ENCODE data around the gene SPIRE2. TPM values are rescaled to one million over a fixed set of nuclear protein-coding genes. Genes with fewer than 3 reads are reported as not detected.

Gene SPIRE2
- total and polyA plus RNA-seq, 2 experiments from 2014 or later: 18.4 to 21.7 TPM

DNA sequence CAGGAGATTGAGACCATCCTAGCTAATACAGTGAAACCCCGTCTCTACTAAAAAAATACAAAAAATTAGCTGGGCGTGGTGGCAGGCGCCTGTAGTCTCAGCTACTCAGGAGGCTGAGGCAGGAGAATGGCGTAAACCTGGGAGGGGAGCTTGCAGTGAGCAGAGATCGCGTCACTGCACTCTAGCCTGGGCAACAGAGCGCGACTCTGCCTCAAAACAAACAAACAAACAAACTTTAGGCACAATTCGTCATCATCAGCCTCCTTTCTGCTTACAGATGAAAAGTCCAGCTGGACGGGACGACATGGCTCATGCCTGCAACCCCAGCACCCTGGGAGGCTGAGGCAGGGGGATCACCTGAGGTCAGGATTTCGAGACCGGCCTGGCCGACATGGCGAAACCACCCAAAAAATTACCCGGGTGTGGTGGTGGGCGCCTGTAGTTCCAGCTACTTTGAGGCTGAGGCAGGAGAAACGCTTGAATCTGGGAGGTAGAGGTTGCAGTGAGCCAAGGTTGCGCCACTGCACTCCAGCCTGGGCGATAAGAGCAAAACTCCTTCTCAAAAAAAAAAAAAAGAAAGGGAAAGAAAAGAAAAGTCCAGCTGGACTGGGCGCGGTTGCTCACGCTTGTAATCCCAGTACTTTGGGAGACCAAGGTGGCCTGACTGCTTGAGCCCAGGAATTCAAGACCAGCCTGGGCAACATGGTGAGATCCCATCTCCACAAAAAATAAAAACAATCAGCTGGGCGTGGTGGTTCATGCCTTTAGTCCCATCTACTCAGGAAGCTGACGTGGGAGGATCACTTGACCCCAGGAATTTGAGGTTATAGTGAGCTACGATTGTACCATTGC, 1.5 kb upstream of the SPIRE2 start:
- no peak overlapping the region for H3K4me3 ChIP-seq
- peak overlapping the region; percentile 90 for H3K4me2 ChIP-seq
- no peaks in the 10 kb centered on the region for H3K9me3 ChIP-seq (ENCODE audit: low read depth)
- H3K4me1 ChIP-seq (ENCODE audit: insufficient read depth): peaks cover 43% of the 10 kb centered on the region
- H3K27ac ChIP-seq: peak overlapping the region; percentile 92
- no peaks in the 10 kb centered on the region for H3K36me3 ChIP-seq (replicated peaks; ENCODE audit: insufficient read depth, low read depth)
- WGBS (ENCODE audit: low lambda C conversion rate, missing lambda C conversion rate): 93% methylated on average over 26 of the region's 26 CpGs
- DNase-seq (ENCODE audit: low spot score): no peak
- H2AFZ ChIP-seq: no peak overlapping the region
- no peak for TF ChIP-seq EZH2phosphoT487 (IDR thresholded peaks at IDR 0.05; ENCODE audit: low read depth, severe bottlenecking, unreplicated experiment)
- no peak for TF ChIP-seq EZH2 (IDR thresholded peaks at IDR 0.05; ENCODE audit: borderline replicate concordance)
- TF ChIP-seq CTCF (IDR thresholded peaks at IDR 0.05; ENCODE audit: poor library complexity): no peak
- peaks cover 9% of the 10 kb centered on the region for H3K79me2 ChIP-seq
- H3K27me3 ChIP-seq: no peaks in the 10 kb centered on the region
- no peaks in the 10 kb centered on the region for H4K20me1 ChIP-seq (ENCODE audit: insufficient read depth, poor library complexity, severe bottlenecking)
- H3K9me2 ChIP-seq (replicated peaks; ENCODE audit: insufficient read depth): no peaks in the 10 kb centered on the region

DNA sequence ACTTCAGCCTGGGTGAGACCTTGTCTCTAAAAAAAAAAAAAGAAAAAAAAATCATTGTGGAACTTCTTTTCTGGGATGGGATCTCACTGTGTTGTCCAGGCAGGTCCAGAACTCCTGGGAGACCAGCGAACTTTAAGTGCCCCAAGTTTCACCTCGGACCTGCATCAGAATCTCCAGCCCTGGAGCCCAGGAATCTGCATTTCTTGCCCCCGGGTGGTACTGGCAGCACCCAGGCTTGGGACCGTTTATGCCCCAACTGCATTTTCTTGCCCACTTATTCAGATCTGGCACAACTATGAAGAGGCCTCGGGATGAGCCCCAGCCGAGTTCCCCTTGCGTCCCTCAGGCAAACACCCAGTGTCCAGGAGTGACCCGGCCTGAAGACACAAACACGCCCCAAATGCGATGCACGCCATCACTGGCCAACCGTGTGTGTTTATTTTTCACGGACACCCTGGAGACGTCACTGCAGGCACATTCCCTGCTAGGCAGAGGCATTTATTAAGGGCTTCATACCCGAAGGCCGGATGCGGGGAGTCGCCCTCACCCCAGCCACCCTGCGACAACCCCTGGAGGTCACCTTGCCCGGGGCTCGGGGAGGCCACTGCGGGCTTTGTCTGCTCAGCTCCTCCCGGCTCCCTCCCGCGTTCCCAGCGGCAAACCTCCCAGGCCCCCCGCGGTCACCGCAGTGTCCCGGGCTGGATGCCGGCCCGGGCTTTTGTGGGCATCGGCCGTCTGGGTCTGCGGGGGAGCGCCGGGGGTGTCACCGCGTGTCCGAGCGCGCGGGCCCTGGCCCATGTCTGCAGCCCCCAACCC, 684 bp upstream of the SPIRE2 start:
- DNase-seq (ENCODE audit: low spot score): peak; percentile 71
- peak overlapping the region; percentile 92 for H3K27ac ChIP-seq
- 9% methylated on average over 37 of the region's 43 CpGs for whole genome bisulfite sequencing (ENCODE audit: low lambda C conversion rate, missing lambda C conversion rate)

More for the DNA sequence above, 684 bp upstream of the SPIRE2 start:
- Histone ChIP-seq H3K9me2 (replicated peaks; ENCODE audit: insufficient read depth) (no peaks in the 10 kb centered on the region), H3K4me1 (ENCODE audit: insufficient read depth) (peaks cover 37% of the 10 kb centered on the region), H4K20me1 (ENCODE audit: insufficient read depth, poor library complexity, severe bottlenecking) (no peaks in the 10 kb centered on the region), H3K27me3 (no peaks in the 10 kb centered on the region), H2AFZ (no peak overlapping the region), H3K9me3 (ENCODE audit: low read depth) (no peaks in the 10 kb centered on the region), H3K79me2 (peaks cover 12% of the 10 kb centered on the region), H3K4me3 (peak overlapping the region; percentile 73), H3K4me2 (peak overlapping the region; percentile 90), H3K36me3 (replicated peaks; ENCODE audit: insufficient read depth, low read depth) (no peaks in the 10 kb centered on the region)
- TF ChIP-seq EZH2 (IDR thresholded peaks at IDR 0.05; ENCODE audit: borderline replicate concordance): no peak
- TF ChIP-seq EZH2phosphoT487 (IDR thresholded peaks at IDR 0.05; ENCODE audit: low read depth, severe bottlenecking, unreplicated experiment): no peak
- no peak for TF ChIP-seq CTCF (IDR thresholded peaks at IDR 0.05; ENCODE audit: poor library complexity)

Data from hepatocyte (in vitro differentiated cells).